HG02938 (cell line): ENCODE data around the gene AGRN.
A peak's percentile ranks its signal among the peaks of the same experiment; 100 is the strongest.
"Not testable (repeated sequence)": the region's sequence is repeated elsewhere in the genome, so short reads cannot be mapped to it uniquely, and the experiment has no call there.

Experiments
- ATAC-seq: cut with Tn5 transposase; IDR thresholded peaks from one replicate; pipeline ENCODE4 v1.9.1; 2021; ENCODE audit warnings: mild to moderate bottlenecking, moderate library complexity; ENCODE audit not compliant: unreplicated experiment

Gene AGRN

DNA sequence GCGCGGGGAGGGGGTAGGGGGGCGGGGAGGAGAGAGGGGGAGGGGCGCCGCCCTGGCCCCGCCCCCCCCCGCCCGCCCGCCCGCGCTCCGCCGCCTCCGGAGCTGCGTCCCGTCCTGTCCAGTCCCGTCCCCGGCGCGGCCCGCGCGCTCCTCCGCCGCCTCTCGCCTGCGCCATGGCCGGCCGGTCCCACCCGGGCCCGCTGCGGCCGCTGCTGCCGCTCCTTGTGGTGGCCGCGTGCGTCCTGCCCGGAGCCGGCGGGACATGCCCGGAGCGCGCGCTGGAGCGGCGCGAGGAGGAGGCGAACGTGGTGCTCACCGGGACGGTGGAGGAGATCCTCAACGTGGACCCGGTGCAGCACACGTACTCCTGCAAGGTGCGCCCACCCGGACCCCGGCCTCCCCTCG is at the start of gene AGRN:
Gene AGRN (plus strand): TSS at position 121 of the 405 bp plus-strand sequence. CDS start 53 bp downstream, at position 174.
- ATAC-seq: peak; percentile 17

- no peak for ATAC-seq
Measured at GRCh38 chr1:970242-970972, 49.5 kb upstream of the AGRN start.

DNA sequence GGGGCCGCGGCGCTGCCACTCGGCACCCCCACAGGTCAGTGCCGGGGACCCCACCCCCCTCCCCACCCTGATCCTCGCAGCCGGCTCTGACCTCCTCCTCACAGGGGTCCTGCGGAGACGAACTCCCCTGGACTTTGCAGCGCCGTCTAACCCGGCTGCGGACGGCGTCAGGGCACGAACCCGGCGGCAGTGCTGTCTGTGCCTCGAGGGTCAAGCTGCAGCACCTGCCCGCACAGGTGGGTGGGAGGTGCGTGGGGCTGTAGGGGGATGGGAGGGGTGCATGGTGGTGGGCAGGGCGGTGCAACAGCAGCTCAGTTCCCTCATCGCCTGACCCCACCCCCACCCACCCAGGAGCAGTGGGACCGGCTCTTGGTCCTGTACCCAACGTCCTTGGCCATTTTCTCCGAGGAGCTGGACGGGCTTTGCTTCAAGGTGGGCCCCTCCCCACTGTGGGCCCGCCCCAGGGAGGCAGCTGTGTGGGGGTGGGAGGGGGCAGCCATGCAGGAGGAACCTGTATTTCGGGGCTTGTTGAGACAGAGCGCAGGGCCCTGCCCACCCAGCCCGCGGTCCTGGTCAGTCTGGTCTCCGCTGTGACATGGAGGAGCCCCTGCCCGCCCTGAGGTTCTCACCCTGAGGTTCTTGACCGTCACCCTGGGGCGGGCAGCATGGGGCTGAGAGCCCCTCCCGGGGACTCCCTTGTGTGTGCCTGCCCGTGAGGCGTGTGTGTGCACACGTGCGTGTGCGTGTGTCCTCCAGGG is 48.8 kb upstream of the AGRN start:
- no peak for ATAC-seq

- no peak for ATAC-seq
Measured at GRCh38 chr1:971751-972506, 48.0 kb upstream of the AGRN start.

DNA sequence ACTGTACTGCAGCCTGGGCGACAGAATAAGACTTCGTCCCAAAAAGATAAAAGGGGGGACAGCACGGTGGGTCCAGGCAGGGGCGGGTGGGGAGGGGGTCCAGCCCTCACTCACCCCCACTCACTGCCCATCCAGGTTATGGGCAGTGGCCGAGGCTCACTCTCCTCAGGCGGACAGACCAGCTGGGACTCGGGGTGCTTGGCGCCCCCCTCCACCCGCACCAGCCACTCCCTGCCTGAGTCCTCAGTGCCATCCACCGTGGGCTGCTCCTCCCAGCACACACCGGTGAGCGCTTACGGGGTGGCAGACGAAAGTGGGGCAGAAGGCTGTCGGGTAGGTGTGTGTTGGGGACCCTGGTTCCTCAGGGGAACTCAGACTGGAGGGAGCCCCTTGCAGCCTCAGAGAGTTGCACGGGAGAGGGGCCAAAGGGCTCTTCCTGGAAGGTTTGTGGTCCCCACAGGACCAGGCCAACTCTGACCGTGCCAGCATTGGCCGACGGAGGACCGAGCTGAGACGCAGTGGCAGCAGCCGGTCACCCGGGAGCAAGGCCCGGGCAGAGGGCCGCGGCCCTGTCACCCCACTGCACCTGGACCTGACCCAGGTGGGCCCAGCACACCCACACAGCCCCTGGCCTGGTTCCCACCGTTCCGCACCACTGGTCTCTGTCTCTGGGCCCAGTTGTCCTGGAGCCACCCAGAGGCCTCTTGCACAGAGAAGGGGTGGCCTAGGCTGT is 47.0 kb upstream of the AGRN start:
- ATAC-seq: no peak

- no peak for ATAC-seq
Measured at GRCh38 chr1:973459-974292, 46.2 kb upstream of the AGRN start.

DNA sequence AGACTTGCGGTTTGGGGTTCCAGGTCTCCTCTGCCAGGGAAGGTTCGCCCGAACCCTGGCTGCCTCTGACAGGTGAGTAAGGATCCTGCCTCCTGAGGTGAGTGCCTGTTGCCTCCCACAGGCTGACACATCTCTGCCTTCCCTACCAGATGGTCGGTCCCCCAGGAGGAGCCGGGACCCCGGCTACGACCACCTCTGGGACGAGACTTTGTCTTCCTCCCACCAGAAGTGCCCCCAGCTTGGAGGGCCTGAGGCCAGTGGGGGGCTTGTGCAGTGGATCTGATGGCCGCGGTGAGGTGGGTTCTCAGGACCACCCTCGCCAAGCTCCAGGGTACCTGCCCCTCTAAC is 45.7 kb upstream of the AGRN start:
- no peak for ATAC-seq

DNA sequence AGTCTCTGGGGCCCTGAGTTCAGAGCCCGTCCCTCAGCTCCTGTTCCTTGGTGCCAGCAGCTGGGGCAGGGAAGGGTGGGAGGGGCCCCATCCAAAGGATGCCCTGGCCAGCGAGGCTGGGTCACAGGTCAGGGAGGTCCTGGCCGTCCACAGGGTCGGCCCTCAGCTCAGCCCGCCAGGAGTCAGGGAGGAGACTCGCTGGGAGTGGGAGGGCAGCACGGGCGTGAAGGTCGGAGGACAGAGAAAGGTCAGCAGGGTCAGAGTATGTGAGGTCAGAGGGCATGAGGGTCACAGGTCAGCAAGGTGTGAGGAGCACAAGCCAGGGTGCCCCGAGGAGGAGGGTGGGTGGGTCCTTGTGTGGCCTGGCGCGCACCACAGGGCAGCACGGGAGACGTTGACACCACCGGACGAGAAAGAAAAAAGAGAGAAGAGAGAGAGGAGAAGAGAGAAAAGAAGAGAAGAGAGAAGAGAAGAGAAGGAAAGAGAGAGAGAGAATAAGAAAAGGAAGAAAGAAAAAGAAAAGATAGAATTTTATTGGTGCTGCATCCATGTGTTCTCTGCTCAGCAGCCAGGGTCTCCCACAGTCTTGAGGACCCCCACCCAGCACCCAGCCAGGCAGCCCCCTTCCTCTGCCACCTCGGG is 45.1 kb upstream of the AGRN start:
- no peak for ATAC-seq

- ATAC-seq: no peak
Measured at GRCh38 chr1:975365-975764, 44.6 kb upstream of the AGRN start.

GRCh38 chr1:975896-976683 is 43.8 kb upstream of the AGRN start:
- no peak for ATAC-seq

GRCh38 chr1:976791-977190 is 43.1 kb upstream of the AGRN start:
- not testable (repeated sequence) for ATAC-seq

DNA sequence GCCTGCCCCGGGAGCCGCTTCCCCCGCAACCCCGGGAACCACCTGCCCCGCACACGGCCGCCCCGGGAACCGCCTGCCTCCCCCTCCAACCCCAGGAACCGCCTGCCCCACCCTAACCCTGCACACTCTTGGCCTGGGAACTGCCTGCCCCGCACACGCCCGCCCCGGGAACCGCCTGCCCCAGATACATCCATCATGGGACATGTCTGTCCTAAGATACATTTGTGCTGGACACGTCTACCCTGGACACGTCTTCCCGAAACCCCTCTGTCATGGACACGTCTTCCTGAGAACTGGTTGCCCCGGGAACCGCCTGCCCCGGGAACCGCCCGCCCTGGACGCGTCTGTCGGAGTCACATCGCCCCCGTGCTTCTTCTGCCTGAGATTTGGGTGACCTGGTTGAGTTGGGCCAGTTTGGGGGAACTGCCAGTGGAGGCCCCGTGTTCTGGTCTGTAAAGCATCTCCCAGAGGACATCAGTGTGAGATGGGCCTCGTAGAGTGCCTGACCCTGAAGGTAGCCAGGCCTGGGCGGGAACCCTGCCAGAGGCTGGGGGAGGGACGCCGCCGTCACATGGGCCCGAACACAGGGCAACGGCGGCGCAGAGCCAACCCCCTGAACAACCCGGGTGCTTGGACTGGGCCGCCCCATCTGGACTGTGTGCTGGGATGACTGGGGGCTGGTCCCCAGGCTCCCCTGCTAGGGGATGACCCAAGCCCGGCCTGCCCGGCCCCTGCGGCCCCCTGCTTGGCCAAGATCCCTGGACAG is 41.7 kb upstream of the AGRN start:
- ATAC-seq: no peak

GRCh38 chr1:978835-979743 is 40.8 kb upstream of the AGRN start:
- no peak for ATAC-seq

GRCh38 chr1:979744-980072 is 40.2 kb upstream of the AGRN start:
- no peak for ATAC-seq

DNA sequence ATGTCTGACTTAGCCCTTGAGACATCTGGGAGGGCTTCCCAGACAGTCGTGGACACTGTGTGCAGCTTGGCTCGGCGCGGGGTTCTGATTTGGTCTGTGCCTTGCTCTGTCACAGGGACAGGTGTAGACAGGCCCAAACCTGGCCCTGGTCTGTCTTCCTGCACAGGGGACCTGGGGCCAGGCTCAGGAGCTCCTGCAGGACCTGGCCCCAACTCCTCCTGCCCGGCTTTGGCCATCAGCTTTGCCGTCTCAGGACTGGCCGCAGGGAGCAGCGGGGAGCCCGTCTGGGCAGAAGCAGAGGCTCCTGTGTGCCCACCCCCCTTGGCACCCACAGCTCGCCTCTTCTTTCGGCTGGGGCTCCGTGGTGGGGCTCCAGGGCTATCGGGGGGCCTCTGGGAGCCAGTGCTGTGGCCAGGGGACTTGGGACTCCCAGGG is 39.8 kb upstream of the AGRN start:
- ATAC-seq: no peak

DNA sequence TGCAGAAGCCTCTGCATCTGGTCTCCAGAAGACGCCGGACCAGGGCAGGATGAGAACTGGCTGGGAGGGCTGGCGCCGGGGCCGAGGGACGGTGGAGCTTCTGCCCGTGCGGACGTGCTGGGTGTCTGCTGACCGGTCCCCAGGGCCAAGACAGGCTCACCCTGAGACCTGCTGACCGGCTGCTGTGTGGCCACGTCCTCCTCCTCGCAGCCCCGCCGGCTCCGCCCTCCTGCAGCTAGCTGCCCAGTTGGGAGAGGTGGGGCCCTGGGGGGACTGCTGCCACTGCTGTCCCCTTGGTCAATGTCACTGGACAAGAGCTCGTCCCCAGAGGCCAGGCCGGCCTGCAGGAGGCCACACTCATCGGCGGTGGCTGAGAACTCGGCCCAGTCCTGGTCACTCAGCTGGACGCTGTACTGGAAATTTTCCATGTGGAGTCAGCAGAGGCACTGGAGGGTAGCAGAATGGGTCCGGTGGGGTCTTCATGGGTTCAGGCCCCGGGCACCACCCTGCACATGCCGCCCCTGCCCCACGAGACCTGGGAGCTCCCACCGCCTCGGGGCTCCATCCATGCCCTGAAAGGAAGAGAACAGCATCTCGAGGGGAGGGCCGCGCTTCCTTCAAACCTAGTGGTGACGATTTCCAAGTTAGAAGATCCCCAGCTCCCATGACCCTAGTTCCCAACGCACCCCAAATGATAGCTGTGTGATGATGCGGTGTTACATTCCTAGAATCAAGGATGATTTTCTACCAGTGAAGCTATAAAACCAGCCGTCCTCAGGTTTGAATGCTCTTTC is 39.1 kb upstream of the AGRN start:
- ATAC-seq: no peak
